ENCODE data around the gene TMEM38A.
A peak's percentile ranks its signal among the peaks of the same experiment; 100 is the strongest.
"Not testable (repeated sequence)": the region's sequence is repeated elsewhere in the genome, so short reads cannot be mapped to it uniquely, and the experiment has no call there.

Gene TMEM38A

GRCh38 chr19:16637535-16637934 is 23.4 kb upstream of the TMEM38A start:
- DNase-seq (ENCODE audit: low spot score): peak; percentile 11

GRCh38 chr19:16638666-16639065 is 22.3 kb upstream of the TMEM38A start:
- DNase-seq (ENCODE audit: low spot score): peak; percentile 12

DNA sequence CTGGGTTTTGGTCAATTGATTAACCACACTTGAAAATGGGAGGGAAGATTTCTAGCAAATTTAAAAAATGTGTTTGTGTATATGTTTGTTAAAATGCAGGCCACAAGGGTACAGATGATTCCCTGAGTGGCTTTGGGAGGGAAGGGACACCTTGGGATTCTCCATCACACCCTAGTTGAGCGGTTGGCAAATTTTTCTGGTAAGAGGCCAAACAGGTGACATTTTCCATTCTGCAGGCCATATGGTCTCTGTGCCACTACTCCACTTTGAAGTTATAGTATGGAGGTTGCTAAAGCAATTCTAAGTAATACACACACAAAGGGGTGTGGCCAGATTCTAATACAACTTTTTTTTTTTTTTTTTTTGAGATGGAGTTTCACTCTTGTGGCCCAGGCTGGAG is 20.0 kb upstream of the TMEM38A start:
- no peak for DNase-seq (ENCODE audit: low spot score)

- DNase-seq (ENCODE audit: low spot score): no peak
Measured at GRCh38 chr19:16641695-16642094, 19.2 kb upstream of the TMEM38A start.

GRCh38 chr19:16645140-16645539 is 15.8 kb upstream of the TMEM38A start:
- no peak for DNase-seq (ENCODE audit: low spot score)

DNA sequence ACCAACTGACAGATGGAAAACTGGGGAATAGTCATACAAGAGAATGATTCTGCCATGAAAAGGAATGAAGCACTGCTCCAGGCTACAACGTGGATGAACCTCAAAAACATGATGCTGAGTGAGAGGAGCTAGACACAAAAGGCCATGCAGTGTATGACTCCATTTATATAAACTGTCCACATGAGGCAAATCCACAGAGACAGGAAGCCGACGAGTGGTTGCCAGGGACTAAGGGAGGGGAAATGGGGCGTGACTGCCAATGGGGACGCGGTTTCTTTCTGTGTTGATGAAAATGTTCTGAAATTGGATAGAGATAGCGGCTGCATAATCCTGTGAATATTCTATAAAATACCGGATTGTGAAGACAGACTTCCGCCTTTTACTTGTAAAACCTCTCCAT is 11.2 kb upstream of the TMEM38A start:
- no peak for DNase-seq (ENCODE audit: low spot score)

DNA sequence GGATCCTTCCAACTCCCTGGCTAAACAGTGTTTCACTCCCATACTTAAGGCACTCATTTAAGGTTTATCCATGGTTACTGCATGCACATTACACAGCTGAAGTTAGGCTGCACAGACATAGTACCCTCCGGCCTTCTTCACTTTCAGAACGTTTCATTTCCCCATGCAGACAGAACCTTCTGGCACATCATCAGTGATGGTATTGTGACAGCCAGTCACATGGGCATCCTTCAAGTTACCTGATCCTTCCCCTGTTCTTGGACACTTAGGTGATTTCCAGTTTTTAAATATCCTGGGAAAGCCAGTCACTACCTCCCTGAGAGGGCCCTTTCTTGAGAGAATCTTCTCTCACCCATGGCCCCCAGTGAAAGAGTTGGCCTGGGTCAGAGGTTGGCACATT is 10.1 kb upstream of the TMEM38A start:
- no peak for DNase-seq (ENCODE audit: low spot score)

GRCh38 chr19:16651421-16652188 is 9.3 kb upstream of the TMEM38A start:
- DNase-seq (ENCODE audit: low spot score): not testable (repeated sequence)

DNA sequence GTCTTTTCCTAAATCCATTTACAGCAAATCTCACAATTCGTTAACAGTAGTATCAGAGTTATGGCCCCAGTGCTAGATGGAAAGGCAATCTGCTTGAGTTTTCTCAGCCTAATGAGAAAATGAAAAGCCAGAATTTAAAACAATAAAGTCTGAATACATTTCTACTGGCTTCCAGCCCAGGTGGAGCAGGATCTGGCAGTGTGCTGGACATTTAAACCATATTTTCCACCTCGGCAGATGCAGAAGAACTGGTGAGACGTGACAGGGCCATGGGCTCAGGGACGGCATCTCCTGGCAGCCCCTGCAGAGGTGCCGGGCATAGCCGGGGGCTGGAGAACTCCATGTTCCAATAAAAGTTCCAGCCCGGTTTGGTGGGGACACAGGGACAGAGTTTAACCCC is 8.1 kb upstream of the TMEM38A start:
- no peak for DNase-seq (ENCODE audit: low spot score)

DNA sequence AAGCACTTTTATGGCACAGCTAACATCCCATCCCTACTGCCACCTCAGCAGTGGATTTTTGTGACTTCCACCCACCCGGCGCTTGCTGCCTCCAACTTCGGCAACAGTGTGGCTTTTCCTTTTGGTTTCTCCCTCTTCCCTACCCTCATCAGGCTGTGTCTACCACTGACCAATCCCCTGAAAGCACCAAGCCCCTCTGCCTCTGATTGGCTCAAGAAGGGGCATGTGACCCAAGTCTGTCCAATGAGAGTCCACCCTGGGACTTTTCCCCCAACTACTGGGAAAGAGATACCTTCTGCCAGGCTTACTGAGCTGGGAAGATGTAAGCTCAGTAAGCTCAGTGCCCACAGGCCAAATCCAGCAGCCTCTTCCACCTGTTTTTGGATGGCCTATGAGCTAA is 6.8 kb upstream of the TMEM38A start:
- DNase-seq (ENCODE audit: low spot score): peak; percentile 55

DNA sequence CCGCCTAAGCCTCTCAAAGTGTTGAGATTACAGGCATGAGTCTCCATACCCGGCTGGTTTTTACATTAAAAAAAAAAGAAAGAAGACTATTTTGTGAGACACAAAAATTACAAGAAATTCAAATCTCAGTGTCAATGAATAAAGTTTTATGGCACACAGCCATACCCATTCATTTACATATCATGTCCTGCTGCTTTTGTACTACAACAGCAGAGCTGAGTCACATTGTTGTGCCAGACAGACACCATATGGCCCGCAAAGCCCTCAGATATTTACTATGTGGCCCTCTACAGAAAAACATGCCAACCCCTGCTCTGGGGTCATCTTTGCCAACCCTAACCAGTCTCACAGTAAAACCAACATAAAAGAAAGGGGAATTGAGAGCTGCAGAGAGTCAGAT is 6.3 kb upstream of the TMEM38A start:
- peak; percentile 46 for DNase-seq (ENCODE audit: low spot score)

DNA sequence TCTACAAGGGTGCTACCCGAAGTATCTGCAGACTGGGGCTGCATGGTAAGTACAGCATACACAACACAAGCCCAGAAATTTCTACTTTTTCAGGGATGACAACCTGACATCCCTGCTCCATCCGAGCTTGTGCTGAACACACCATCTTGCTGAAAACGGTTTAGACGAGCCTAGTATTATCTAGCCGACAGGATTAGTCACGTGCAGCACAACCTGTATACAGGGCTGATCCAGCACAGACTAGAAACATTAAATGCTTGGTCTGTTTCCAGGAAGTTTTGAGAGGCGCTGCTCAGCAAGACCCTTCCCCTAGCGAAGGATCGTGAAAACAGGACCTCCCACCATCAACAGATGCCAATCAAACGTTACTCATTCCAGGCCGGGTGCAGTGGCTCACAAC is 5.2 kb upstream of the TMEM38A start:
- peak; percentile 62 for DNase-seq (ENCODE audit: low spot score)

- no peak for DNase-seq (ENCODE audit: low spot score)
Measured at GRCh38 chr19:16657384-16657783, 3.6 kb upstream of the TMEM38A start.

DNA sequence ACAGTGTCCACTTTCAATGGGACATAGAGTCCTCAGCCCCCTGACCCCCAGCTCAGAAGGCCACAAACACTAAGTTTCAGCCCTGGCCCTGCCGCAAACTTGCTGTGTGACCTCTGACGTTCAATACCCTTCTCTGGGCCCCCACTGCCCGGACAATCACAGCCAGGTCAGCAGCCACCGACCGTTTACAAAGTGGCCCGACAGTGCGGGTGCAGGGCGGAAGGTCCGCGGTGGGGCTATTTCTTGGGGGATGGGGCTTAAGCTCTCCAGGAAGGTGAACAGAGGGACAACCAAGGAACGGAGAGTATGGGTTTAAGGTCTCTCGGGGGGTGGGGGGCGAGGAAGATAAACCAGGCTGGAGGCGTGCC is 1.5 kb upstream of the TMEM38A start:
- no peak for DNase-seq (ENCODE audit: low spot score)

DNA sequence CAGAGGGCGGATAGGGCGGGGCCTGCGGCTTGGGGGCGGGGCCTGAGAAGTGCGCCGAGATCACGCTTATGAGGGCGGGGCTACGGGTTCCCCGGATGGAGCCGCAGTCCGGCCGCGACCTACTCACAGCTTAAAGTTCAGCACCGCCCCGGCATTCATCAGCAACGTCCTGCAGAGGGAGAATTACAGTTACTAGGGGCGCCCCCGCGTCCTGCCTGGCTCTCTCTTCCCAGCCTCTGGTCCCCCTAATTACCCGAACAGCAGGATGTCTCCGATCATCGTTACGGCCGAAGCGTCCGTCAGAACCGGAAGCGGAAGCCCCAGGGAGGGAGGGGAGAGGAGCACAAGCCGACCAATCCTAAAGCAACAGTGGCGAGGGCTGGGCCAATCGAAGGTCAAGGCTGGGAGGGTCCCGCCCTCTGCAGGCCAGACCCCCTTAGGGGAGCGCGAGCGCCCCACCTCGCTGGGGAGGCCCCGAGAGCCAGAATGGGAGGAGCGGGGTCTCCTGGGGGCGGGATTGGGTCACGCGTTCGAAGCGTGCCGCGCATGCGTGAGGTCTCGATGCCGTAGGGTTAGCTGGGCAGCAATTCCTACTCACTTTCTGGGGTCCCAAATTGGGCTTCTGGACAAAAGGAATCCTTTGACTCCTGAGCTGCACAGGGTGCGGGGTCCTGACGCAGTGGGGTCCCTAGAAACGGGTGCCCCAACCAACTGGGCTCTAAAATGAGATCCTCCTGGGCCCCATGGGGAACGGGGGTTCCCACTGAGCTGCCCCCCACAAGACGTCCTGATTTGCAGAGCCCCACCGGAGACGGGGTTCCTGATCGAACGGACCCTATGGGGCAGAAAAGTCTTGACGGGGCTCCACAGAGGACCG is 869 bp upstream of the TMEM38A start, which contains the start of gene SMIM7:
Gene SMIM7, minus strand, starts transcription at position 313 of the 877 bp plus-strand sequence. Its CDS starts 34 bp downstream, at position 279.
- DNase-seq (ENCODE audit: low spot score): peak; percentile 97

DNA sequence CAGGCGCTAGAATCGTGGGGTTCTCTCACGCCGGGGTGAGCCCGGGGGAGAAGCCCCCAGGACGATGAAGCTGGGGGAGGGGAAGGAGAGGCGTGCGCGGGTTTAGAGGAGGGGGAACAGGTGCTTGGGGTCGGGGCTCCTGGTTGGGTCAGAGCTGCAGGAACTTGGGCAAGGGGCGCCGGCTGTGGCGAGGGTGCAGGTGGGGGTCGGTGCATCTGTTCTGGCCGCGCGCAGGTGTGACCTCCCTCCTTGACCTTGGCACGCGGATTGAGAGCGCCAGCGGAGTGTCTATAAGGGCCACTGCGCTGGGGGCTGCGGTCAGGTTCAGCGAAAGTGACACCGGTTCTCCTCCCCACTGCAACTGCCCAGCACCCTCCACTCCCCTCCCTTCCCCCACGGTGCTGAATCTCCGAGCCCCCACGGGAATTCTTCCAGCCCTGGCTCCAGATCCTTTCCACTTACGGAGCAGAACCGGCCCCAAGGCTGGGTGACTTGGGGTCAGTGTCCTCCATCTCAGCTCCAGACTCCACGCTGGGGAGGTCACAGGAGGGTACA is 618 bp downstream of the TMEM38A start:
- DNase-seq (ENCODE audit: low spot score): peak; percentile 67

- no peak for DNase-seq (ENCODE audit: low spot score)
Measured at GRCh38 chr19:16668176-16668575, 7.2 kb downstream of the TMEM38A start.

- not testable (repeated sequence) for DNase-seq (ENCODE audit: low spot score)
Measured at GRCh38 chr19:16668702-16669101, 7.8 kb downstream of the TMEM38A start.

GRCh38 chr19:16670291-16670690 is 9.4 kb downstream of the TMEM38A start:
- no peak for DNase-seq (ENCODE audit: low spot score)

GRCh38 chr19:16671652-16672274 is 10.8 kb downstream of the TMEM38A start:
- DNase-seq (ENCODE audit: low spot score): peak; percentile 67

DNA sequence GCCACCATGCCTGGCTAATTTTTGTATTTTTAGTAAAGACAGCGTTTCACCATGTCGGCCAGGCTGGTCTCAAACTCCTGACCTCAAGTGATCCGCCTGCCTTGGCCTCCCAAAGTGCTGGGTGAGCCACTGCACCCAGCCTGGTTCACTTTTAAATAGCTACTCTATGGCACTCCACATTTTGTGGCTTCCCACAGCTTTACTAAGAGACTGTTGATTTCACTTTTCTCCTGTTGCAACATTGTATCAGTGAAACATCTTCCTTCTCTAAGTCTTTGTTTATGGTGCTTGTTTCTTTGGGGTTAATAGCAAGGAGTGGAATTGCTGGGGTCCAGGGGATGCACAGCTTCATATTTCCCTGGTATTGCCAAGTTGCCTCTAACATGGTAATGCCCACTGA is 12.3 kb downstream of the TMEM38A start:
- no peak for DNase-seq (ENCODE audit: low spot score)

GRCh38 chr19:16673839-16674238 is 12.9 kb downstream of the TMEM38A start:
- not testable (repeated sequence) for DNase-seq (ENCODE audit: low spot score)

All from D341Med (cell line).